Inferior parietal cortex (tissue), 1 donor: ENCODE results near the gene ST8SIA1.
A peak's percentile ranks its signal among the peaks of the same experiment; 100 is the strongest.

Experiments
- DNase-seq: peaks from one replicate; pipeline ENCODE4 v3.0.0-alpha.2; 2016; ENCODE audit errors: extremely low spot score

Gene ST8SIA1

DNA sequence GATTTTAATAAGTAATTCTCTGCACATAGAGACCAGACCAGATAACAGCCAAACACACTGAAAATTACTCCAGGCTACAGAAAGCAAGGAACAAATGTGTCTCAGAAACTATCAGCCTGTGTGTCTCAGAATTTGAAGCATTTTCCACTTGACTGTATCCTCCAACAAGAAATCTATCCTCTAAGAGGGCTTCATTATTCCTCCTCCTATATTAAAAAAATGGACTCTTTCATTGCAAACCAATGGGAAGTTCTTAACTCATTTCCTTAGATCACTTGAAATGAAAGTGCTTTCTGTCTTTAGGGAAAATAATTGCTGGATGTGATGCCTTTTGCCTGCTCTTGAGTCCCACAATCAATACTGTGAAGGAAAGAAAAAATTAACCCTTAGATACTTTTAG, 2.3 kb downstream of the ST8SIA1 start:
- peak; percentile 42 for DNase-seq

DNA sequence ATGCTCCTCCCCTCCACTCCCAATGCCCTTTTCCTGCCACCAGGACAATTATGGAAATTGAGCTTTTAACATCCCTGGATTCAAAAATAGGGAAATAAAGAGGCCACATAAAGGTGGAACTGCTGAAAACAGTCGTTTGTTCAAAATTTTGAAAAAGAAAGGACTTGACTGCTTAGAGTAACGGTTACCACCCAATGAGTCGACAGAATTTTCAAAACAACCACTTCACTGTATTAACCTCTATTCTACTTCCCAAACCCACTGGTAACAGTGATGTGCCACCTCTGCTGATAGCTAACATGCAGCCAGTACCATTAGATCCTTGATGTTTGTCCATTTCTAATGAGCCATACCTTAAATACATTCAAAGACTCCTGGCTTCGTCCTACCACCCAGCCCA, 4.9 kb downstream of the ST8SIA1 start:
- DNase-seq: no peak

DNA sequence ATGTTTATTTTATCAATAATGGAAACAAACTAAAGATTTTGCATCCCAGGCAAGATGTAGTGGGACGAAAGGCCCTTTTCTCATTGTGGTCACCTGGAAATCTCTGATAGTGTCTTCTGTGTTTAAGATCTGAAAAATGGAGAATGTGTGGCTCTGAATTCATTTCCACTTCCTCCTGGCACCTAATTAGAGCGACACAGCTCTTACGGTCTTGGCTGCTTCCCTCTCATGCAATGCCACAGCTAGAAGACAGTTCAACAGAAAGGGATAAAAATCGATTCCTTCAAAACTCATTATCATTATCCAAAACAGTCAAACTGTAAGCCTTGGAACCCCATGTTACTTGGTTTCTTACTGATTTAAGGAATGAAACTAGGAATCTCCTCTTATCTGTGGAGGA, 9.3 kb downstream of the ST8SIA1 start:
- DNase-seq: no peak

DNA sequence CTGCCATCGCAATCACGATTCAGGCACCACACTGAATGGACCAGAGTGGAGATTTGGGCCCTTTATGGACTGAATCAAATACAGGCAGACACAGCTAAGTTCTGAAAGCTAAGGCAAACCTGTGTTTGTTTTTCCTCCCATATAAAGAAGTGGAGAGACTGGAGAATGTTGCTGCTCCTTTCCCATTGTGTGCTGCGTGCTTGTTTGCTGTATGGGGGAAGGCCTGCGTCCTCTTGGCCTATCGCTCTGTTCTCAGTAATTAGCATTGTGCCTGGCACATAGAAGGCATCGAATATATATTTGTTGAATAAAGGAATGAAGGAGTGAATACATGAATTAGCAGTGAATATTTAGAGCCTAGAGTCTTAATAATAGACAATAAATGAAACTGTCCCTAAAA, 12.4 kb downstream of the ST8SIA1 start:
- DNase-seq: no peak

DNA sequence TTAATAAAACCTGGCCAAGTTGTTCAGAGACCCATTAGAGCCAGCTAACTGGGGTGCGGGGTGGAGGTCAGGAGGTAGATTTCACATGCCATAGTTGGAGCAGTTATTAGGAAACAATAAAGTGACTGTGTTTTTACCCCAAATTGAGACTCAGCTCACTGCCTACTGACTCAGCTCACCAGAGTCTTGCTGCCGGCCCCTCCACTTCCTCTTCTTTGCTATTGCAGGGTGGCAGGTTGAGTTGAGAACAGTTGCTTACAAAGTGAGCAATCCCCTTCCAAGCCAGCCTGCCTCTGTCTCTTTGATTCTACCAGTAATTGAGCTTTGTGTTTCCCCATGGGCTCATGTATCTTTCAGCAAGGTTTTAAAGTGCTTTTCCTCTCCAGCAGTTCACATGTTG, 12.9 kb downstream of the ST8SIA1 start:
- DNase-seq: no peak

DNA sequence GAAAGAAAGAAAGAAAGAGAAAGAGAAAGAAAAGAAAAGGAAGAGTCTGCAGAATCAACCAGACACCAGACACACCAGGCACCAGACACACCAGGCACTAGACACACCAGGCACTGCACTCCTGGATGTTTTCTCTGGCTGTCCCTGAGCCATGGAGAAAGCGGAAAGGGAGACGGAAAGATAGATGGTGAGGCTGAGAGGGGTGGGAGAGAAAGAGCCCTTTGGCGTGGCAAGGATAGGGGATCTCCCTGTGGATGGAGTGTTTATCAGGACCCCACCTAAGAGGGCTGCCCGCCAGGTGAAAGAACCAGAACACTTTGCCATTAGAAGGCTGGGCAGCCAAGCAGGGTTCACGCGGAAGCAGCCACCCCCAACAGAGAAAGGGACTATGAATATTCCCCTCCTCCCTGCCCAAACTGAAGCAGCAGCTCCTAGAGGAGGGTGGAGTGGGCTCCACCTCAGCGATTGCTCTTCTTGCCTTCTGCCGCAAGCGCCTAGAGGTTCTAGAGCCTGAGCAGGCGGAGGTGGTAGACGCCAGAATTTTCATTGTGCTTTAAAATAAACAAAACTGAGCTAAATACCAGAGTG, 13.4 kb downstream of the ST8SIA1 start:
- no peak for DNase-seq

DNA sequence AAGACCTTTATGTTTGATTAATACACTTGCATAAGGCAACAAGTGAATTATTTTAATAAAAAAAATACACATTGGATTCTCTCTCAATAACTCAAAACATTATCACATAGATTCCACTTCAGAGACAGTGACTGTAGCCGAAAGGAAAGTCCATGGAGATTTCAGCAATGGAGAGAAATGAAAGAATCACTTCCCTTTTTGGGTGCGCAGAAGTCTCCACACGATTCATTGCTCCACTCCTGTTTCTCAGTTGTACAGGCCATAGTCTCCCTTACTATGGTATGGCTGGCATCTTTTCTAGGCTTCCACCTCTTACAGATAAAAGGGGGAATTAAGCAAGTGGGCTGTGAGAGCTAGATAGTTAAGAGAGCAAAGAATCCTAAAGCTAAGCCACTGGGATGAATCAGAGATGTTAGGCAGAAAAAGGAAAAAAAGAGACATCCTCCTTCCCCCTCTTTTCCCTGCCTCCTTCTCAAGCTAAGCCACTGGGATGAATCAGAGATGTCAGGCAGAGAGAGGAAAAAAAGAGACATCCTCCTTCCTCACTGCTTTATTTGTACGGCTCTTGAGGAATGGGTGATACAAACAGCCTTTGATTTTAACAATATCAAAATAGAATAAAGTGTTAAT, 16.3 kb downstream of the ST8SIA1 start:
- DNase-seq: peak; percentile 17

DNA sequence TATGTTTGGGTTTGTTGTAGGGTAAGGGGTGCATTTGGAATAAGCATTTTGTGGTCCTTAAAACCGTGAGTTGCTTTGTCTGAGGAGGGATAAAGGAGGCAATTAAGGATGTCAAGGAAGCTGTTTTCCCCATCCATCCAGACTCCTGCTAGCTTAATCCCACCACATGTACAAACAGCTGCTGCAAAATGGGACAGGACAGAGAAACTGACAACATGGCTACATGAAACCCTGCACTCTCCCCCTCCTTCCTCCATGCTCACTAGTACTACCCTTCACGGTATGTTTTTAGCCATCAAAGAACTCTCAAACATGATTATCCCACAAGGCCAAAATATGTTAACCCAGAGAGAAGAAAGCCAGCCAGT, 20.6 kb downstream of the ST8SIA1 start:
- no peak for DNase-seq

DNA sequence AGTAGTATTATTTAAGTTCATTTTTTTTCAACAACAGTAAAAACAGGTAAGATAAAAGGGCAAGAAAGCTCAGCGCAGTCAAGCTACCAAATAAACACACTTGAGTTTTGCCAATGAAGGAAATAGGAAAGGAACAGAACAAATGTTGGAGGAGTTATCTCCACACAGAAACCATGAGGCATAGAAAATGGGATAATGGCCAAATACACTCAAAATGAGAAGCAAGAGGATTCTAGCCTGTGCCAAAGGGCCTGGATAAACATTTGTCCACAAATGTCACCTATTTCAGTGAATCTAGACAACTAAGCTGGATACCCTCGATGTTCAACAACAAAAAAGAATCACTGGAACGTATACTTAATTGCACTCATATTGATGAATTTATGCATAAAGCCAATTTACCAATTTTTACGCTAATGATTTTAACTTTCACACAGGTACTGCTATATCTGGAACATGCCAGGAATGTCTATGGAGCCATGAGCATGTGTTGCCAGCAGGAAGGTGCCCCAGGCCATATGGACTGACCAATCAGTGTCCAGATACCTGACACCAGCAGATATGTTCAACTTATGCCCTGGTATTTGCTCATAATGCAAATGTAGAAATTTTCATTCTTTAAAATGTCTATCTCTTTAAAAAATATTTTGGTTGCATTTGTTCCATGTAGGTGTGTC, 21.1 kb downstream of the ST8SIA1 start:
- no peak for DNase-seq

DNA sequence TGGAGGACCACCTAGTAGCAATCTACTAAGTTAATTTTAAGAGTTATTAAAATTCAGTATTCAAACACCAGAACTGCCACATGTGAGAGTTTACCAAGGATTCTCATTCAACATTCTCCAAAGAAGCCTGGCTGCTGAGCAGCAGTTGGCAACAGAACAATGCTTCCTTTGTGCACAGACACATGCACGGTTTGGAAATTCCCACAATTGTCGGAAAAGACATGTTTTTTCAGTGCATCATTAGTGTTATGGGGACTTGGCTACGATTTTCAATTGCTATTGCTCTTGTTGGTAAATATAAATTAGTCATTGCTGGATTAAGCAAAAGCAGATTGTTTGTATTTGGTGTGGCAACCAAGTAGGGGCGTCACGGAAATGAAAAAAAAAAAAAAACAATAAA, 22.2 kb downstream of the ST8SIA1 start:
- peak; percentile 81 for DNase-seq

DNA sequence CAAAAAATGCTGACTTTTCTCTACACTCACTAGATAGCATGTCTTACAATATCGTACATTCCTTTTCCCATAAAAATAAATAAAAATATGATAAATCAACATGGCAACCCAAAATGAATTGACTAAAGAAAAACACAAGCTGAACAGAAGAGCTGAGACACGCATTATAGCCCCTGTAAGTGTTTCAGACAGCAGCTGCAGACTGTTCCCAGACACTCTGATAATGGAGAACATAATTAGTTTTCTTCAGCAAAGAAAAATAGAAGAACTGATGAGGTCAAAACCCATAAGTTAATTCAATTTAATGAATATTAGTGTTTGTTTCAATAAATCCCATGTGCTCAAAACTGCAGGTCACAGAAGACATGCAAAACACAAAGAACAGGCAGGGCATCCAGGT, 23.8 kb downstream of the ST8SIA1 start:
- DNase-seq: no peak

DNA sequence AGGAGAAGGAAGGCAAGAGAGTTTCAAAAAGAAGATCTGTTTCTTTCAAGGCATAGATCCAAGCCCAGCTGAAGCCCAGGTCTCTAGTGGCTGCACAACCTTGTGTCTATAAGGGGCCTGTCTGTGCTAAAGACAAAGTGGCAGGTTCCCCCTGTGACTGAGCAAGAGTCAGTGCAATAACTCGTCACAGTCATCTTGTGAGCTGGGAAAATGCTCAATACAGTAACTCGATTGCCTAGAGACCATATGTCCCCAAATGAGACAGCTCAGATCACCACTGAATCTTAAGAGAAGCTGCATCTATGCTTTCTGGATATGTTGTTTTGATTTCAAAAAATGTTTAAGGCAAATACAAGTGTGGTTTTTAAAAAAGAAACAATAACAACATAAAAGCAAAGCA, 24.2 kb downstream of the ST8SIA1 start:
- DNase-seq: no peak

DNA sequence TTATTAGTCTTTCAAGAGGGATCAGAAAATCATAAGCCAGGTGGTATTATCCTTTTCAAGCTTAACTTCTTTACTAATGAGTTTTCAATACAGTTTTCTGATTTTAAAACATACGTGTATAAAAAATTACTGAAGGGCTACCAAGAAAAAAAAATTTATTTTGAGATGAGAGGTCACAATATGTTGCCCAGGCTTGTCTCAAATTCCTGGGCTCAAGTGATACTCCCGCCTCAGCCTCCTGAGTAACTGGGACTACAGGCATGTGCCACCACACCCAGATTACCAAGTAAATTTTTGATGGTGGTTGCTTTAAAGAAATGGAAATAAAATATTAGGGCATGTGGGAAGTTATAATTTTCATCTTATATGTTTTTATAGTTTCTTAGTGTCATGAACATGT, 26.7 kb downstream of the ST8SIA1 start:
- no peak for DNase-seq

DNA sequence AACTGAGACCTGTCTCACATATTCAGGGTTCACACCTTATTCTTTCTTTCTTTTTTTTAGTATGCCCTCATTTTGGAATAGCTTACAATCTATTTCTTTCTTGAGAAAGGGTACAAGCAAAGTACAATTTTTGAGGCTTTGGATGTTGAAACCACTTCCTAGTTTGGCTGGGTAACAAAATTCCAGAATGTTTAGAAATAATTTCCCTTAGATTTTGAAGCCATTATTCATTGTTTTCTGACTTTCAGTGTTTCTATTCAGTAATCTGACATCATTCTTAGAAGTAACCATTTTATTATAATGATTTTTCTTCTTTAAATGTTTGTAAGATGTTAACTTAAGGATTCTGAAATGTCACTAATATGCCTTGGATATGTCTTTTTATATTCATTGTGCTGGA, 28.2 kb downstream of the ST8SIA1 start:
- DNase-seq: no peak

DNA sequence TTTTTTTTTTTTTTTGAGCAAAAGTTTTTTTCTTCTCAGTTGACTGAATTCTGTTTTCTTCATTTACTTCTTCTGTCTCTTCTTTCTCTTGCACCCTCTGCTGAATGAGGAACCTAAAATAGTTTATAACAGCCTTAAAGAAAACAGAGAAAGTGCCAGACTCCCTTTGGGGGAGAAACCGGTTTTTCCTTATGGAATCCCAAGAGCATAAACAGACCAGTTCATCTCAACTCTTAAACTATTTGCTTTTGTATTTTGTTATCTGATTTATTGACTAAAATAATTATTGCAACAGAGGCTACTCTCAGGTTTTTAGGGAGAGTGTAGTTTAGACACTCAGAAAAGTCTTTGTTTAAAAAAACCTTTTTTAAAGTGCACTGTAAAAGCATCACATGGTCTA, 30.2 kb downstream of the ST8SIA1 start:
- DNase-seq: no peak

DNA sequence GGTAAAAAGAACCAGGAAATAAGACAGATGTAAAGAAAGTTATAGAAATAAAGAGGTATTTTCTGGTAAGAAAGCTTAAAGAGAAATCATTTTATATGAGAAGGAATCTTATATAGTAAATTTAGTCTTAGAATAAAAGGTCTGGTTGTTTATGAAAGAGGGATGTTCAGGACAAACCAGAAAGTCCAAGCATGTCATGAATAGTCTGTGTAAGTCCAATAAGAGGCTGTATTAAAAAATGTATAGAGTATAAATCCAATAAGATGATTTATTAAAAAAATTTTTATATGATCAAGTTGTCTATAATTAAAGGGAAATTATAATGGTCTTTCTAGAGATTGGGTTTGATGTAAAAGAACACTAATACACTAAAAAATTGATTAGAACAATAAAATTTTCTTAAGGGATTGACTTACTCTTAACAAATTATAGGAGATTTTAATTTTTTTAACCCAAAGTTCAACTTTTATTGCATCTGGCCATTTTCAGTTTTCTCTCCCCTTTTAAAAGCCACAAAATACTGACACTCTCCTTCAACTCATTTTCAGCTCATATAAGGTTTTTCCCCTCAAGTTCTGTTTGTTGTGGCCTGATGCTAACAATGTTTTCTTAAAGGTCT, 35.1 kb downstream of the ST8SIA1 start:
- DNase-seq: no peak

DNA sequence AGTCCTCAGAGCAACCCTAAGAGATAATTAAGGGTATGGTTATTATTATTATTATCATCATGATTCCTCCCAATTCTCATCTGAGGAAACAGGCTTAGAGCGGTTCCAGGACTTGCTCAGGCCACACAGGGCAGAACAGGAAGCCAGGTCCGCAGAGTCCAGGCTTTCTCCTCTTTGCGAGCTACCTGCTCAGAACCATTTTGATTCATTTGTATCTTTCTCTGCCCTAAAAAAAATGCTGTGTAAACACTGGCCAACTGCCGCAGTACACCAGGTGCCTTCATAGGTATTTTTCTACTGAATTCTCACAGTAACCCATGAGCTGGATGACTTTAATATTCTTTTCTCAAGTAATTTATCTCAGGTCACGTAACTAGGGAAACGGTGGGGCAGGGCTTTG, 45.3 kb downstream of the ST8SIA1 start:
- no peak for DNase-seq

DNA sequence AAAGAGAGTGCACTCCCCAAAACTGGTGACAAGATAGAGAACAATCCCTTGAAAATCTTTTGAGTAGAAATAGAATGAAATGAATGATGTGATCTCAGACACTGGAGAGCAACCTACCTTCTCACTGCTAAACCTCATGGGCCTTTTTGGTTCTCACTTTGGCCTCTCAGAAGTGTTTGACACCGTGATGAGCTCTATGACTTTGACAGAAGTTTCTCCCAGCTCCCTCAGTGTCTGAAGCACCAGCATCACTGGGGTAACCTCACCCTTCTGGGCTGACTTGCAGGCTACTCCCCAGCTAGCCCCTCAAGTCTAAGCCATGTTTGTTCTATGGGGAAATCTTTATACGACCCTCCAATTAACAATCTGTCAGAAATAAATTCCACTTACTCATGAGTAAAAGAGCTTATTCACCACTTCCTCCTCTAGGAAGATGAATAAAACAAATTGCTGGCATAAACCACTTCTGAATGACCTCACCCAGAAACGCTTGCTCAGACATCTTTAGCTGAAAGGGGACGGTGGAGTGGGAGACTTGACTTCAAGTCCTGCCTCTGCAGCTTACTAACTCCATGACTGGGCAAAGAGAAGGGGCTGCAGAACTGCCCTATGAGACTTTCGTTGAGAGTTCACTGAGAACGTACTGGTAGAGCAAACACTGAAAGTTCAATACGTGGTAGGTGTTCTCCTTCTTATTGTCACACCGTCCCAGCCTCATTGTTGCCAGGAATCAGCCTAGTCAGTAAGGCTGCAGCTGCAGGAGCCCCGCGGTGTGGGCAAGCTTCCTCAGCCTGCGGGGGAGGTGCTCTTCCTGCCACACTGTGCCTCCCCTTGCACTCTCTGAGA, 46.5 kb downstream of the ST8SIA1 start:
- no peak for DNase-seq

DNA sequence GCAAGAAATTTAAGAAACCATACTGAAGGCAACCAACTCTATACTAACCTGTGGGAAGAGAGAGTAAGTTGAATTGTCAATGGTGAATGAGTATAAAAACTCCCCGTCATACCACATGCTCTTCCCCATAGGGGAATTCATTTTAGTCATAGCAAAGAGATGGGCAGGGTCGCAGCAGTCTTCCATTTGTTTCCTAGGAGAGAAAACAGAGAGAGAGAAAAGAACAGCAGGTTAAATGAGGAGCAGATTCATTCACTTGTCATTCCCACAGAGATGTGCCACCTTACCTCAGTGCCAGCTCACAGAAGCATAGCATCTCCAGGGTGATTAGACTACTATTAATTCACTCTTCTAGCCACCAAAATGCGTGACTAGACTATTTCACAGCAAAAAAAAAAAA, 47.4 kb downstream of the ST8SIA1 start:
- DNase-seq: no peak

DNA sequence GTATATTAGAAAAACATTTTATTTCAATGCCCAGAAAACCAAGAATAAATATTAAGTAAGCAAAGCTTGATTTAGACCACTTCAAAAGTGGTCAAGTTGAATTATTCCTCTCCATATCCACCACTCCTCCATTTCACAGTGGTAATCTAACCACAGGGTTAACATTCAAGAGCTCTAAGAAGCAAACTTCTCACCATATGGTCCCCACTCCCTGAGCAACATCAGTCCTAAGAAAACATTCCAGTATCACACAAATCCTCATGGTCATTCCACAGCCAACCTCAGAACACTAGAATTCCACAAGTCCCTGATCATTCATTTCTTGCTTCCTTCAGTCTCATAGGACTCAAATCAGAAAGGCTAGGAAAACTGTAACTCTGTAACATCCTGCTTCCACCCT, 47.9 kb downstream of the ST8SIA1 start:
- no peak for DNase-seq

DNA sequence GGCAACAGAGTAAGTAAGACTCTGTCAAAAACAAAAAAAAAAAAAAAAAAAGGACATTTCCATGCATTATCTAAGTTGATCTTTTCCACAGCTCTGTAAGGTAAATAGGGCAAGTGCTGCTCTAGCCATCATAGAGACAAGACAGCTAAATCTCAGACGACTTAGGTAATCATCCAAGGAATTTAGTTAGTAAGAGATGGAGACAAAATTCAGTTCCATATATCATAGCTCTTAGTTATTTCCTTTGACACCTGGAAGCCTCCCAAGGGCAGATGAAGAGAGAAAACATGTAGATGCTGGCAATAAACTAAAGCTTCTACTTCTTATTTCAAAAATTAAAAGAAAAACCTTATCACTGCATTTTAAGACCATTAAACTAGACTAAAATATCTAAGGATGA, 48.7 kb downstream of the ST8SIA1 start:
- DNase-seq: no peak

DNA sequence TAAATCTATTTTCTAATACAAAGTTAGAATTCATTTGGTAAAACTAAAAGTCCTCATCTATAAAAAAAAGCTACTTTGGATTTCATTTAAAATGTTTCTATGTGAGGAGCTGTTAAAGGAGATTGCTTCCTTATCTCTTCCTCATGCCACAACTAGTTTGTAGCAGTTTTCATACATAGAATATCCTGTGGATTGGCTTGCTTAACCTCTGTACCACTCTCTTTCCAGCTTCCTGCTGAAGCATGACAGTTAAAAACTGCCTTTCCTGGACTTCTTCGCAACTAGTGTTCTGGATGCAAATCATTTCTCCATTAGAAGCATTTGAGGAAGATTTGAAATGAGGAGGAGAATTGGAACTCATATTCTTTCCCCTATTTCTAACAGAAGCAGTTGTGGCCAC, 49.6 kb downstream of the ST8SIA1 start:
- DNase-seq: no peak
